ENCODE measurements around the gene PTPN4.

- TF ChIP-seq CTCF (conservative IDR thresholded peaks at IDR 0.05) (no peak), ZFX (IDR thresholded peaks at IDR 0.05) (no peak)
These were observed 44.1 kb upstream of the PTPN4 start for GRCh38 chr2:119715409-119716283.
